GM18868 (cell line): Measurements from ENCODE around the gene EEPD1.

Source experiments
- ATAC-seq: cut with Tn5 transposase; IDR thresholded peaks from one replicate; pipeline ENCODE4 v1.9.1; 2021; ENCODE audit warnings: mild to moderate bottlenecking, moderate library complexity; ENCODE audit not compliant: unreplicated experiment

The EEPD1 gene

GRCh38 chr7:36297364-36298009 lies 144.4 kb downstream of the EEPD1 start:
- ATAC-seq = no peak

- no peak for ATAC-seq
Observed at GRCh38 chr7:36298106-36298505, 145.1 kb downstream of the EEPD1 start.

GRCh38 chr7:36299223-36299774 lies 146.2 kb downstream of the EEPD1 start:
- ATAC-seq = no peak

- no peak for ATAC-seq
Observed at GRCh38 chr7:36299823-36300341, 146.8 kb downstream of the EEPD1 start.

GRCh38 chr7:36300696-36301350 lies 147.8 kb downstream of the EEPD1 start:
- ATAC-seq = no peak

GRCh38 chr7:36301914-36302771 lies 149.1 kb downstream of the EEPD1 start:
- no peak for ATAC-seq

- no peak for ATAC-seq
Observed at GRCh38 chr7:36303202-36304098, 150.4 kb downstream of the EEPD1 start.

- no peak for ATAC-seq
Observed at GRCh38 chr7:36304099-36304425, 151.0 kb downstream of the EEPD1 start.

GRCh38 chr7:36305226-36305625 lies 152.2 kb downstream of the EEPD1 start:
- no peak for ATAC-seq

- no peak for ATAC-seq
Observed at GRCh38 chr7:36305648-36306047, 152.6 kb downstream of the EEPD1 start.

- ATAC-seq = no peak
Observed at GRCh38 chr7:36306222-36306621, 153.2 kb downstream of the EEPD1 start.

GRCh38 chr7:36306722-36307121 lies 153.7 kb downstream of the EEPD1 start:
- no peak for ATAC-seq

GRCh38 chr7:36308031-36308430 lies 155.0 kb downstream of the EEPD1 start:
- no peak for ATAC-seq

- no peak for ATAC-seq
Observed at GRCh38 chr7:36309301-36309700, 156.2 kb downstream of the EEPD1 start.

- no peak for ATAC-seq
Observed at GRCh38 chr7:36309716-36310115, 156.7 kb downstream of the EEPD1 start.

- ATAC-seq = no peak
Observed at GRCh38 chr7:36310897-36311296, 157.8 kb downstream of the EEPD1 start.

GRCh38 chr7:36311539-36311938 lies 158.5 kb downstream of the EEPD1 start:
- no peak for ATAC-seq

- ATAC-seq = no peak
Observed at GRCh38 chr7:36312064-36312914, 159.2 kb downstream of the EEPD1 start.

- ATAC-seq = no peak
Observed at GRCh38 chr7:36312915-36313334, 159.9 kb downstream of the EEPD1 start.
